ENCODE results near the gene CDH20.

DNA sequence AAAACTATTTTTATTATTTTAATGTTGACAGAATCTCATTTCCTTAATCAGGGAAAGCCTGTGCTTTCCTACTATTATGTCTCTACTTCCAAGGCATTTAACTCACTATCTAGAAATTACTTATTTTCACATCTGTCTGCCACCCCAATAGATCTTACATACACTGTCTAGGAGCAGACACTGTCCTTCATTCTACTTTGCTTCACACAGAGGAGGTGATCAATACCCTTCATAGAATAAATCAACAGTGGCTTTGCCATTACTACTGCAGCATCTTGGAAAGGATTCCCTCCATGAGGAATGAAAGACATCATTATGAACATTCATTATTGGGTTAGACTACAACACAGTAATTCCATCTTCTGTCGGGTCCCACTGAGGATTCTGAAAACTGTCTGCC lies 31.7 kb downstream of the CDH20 start:
- TF ChIP-seq, protein P1, sequence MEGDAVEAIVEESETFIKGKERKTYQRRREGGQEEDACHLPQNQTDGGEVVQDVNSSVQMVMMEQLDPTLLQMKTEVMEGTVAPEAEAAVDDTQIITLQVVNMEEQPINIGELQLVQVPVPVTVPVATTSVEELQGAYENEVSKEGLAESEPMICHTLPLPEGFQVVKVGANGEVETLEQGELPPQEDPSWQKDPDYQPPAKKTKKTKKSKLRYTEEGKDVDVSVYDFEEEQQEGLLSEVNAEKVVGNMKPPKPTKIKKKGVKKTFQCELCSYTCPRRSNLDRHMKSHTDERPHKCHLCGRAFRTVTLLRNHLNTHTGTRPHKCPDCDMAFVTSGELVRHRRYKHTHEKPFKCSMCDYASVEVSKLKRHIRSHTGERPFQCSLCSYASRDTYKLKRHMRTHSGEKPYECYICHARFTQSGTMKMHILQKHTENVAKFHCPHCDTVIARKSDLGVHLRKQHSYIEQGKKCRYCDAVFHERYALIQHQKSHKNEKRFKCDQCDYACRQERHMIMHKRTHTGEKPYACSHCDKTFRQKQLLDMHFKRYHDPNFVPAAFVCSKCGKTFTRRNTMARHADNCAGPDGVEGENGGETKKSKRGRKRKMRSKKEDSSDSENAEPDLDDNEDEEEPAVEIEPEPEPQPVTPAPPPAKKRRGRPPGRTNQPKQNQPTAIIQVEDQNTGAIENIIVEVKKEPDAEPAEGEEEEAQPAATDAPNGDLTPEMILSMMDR (conservative IDR thresholded peaks at IDR 0.05; ENCODE audit: low read depth, low read length), result no peak
- TF ChIP-seq EZH2 (IDR thresholded peaks at IDR 0.05; ENCODE audit: low read length, unreplicated experiment) (no peak), EZH2phosphoT487 (IDR thresholded peaks at IDR 0.05; ENCODE audit: borderline replicate concordance, low read length) (no peak)
